SK-MEL-5 (cell line): ENCODE results near the gene TMEM192. TPM values are rescaled to one million over a fixed set of nuclear protein-coding genes. Genes with fewer than 3 reads are reported as not detected.
"Not testable (repeated sequence)": the region's sequence is repeated elsewhere in the genome, so short reads cannot be mapped to it uniquely, and the experiment has no call there.

Source experiments
- DNase-seq: peaks from one replicate; pipeline ENCODE4 v3.0.0-alpha.2; 2016; ENCODE audit warnings: low read depth, low spot score
- in situ Hi-C: cut with HindIII; loops from 2 replicates; pipeline ENCODE4 v1.10.0; 2016; ENCODE audit warnings: low sequenced_read_pairs, high pct_unique_total_duplicates, low pct_unique_long_range_greater_than_20kb
- total RNA-seq: library from RNA; depleted of rRNA; stranded (reverse); fragments of >200 nt; shearing (Covaris generic); gene quantifications from 2 replicates; pipeline ENCODE4 v1.2.3, GENCODE V29; 2014; rRNA removed

TMEM192 gene
- total RNA-seq, 1 experiment from 2014 or later, result 57.9 TPM

DNA sequence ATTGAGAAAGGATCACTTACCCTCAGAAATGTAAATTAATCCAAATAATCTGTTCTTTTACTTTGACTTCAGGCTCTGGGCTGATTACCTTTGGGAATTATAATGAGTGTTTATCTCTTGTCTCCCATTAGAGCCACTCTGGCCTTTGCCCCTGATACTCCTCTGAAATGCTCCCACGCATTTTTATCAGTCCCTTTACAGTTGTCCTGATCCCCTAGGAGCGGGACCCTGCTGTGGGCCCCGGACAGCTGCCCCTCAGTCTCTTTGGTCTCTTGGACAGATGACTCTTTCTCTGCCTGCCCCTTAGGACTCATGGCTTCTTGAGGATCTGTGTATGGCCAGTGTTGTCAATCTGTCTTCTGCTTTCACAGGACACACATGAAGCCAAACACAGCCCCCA is 60.0 kb downstream of the TMEM192 start:
- in situ Hi-C loops, result no loop called here
- no peak for DNase-seq

GRCh38 chr4:165048170-165048569 is 64.5 kb downstream of the TMEM192 start:
- no peak for DNase-seq
- in situ Hi-C loops, result no loop called here

DNA sequence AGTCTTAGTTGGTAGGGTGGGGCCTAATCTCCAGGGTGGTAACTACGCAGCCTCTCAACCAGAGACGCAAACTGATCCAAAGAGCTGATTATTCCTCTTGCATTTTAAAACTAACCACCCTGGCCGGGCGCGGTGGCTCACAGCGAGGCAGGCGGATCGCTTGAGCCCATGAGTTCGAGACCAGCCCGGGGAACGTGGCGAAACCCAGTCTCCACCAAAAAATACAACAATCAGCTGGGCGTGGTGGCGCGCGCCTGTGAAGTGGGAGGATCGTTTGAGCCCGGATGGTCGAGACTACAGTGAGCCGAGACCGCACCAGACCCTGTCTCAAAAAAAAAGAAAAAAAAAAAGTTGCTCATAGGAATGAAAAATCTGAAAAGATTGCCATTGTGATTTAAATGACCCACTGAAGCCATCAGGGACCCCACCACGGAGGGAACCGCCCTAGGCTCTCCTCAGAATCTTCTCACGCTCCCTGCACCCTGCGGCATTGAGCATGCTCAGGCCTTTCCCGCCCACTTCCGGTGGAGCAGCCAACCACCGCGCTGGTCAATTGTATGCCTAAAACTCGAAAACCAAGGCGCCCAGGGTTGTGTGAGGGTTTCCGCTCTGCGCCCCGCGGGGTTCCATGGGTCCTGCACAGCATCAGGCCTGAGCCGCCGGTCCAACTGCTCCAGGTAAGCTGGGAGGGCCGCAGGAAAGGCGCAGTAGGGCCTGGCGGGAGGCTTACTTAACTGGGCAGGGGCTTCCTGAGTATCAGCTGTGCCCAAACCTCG is 81.0 kb downstream of the TMEM192 start, which contains the start of gene TRIM60:
Gene TRIM60 (plus strand): TSS at position 564 of the 776 bp plus-strand sequence. CDS start 8,074 bp downstream, outside the sequence.
- no peak for DNase-seq
- in situ Hi-C loops, result no loop called here

DNA sequence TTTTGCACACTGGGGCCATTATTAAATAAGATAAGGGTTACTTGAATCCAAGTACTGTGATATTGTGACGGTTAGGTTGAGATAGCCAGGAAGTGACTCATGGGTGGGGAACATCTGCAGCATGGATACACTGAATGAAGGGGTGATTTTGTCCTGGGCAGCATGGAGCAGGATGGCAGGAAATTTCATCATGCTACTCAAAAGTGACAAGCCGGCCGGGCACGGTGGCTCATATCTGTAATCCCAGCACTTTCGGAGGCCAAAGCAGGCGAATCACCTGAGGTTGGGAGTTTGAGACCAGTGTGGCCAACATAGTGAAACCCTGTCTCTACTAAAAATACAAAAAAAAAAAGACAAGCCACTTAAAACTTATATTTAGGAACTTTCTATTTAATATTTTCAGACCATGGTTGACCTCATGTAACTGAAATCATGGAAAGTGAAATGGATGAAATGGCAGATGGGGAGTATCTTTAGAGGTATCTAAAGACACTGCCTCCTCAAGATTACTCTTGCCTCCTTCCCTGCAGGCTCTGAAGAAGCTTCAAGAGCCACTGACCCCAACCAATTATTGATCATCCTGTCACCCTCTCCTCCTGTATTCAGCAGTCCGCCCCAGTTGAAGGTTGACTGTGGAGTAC is 84.8 kb downstream of the TMEM192 start:
- DNase-seq, result peak; percentile 73
- in situ Hi-C loops, result no loop called here

DNA sequence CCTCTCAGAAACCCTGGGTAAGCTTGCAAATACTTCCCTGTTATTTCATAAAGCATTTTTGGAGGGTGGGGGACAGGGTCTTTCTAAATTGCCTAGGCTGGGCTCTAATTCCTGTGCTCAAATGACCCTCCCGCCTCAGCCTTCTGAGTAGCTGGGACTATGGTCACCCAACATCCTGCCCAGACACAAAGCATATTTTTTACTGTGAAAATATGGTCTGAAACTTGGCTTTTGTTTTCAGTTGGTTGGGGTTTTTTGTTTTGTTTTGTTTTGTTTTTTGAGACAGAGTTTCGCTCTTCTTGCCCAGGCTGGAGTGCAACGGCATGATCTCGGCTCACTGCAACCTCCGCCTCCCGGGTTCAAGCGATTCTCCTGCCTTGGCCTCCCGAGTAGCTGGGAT is 86.9 kb downstream of the TMEM192 start:
- in situ Hi-C loops, DNase-seq: not testable (repeated sequence)

Other genes with a start within 250 kb of the TMEM192 start
- not detected in 2 replicates for gene APELA, start 235.7 kb downstream of the TMEM192 start, total RNA-seq
- gene TRIM61, start 135.2 kb downstream of the TMEM192 start, total RNA-seq, result not detected in 2 replicates
- not detected in 2 replicates for gene TRIM60, start 80.9 kb downstream of the TMEM192 start, total RNA-seq
- gene TRIM75, start 59.0 kb downstream of the TMEM192 start, total RNA-seq, result not detected in 2 replicates
- gene KLHL2, start 94.7 kb upstream of the TMEM192 start, total RNA-seq, result 13.8 and 17.4 TPM in 2 replicates
- 75.8 and 89.5 TPM in 2 replicates for gene MSMO1, start 214.8 kb upstream of the TMEM192 start, total RNA-seq